Keratinocyte (primary cell): ENCODE data around the gene ZNF333. TPM values are rescaled to one million over a fixed set of nuclear protein-coding genes. Genes with fewer than 3 reads are reported as not detected.
"Not testable (repeated sequence)": the region's sequence is repeated elsewhere in the genome, so short reads cannot be mapped to it uniquely, and the experiment has no call there.

Experiments
- DNase-seq: peaks from one replicate; pipeline ENCODE4 v3.0.0-alpha.2; 2011; ENCODE audit warnings: low read depth, missing footprints, low spot score
- FAIRE-seq: peaks from 2 replicates; lab custom pipeline; 2011; peaks lifted over from hg19 to GRCh38; lab: Jason Lieb, UNC
- H2AFZ ChIP-seq: 2 replicates; pipeline ENCODE4 v1.6.0; 2012; ENCODE audit warnings: low read length, control low read depth, inconsistent platforms; ENCODE audit not compliant: control insufficient read depth
- H3K27ac ChIP-seq: 2 replicates; pipeline ENCODE4 v1.5.1; 2011; ENCODE audit warnings: low read length; ENCODE audit not compliant: control insufficient read depth, insufficient read depth
- H3K27me3 ChIP-seq: 3 replicates; pipeline ENCODE4 v1.6.0; 2011; ENCODE audit warnings: low read length; ENCODE audit not compliant: control insufficient read depth, insufficient read depth; ENCODE audit errors: extremely low read depth
- H3K36me3 ChIP-seq, 2 experiments: 2 replicates in 1 of 2; 3 replicates in 1 of 2; pipeline ENCODE4 v1.5.1; 2011; ENCODE audit warnings: low read length in 2 of 2, mild to moderate bottlenecking in 1 of 2; ENCODE audit not compliant: control insufficient read depth in 2 of 2, insufficient read depth in 2 of 2; ENCODE audit errors: extremely low read depth in 1 of 2
- H3K4me1 ChIP-seq: 3 replicates; pipeline ENCODE4 v1.5.1; 2011; ENCODE audit warnings: low read length; ENCODE audit not compliant: control insufficient read depth, insufficient read depth; ENCODE audit errors: extremely low read depth
- H3K4me2 ChIP-seq: 3 replicates; pipeline ENCODE4 v1.6.0; 2011; ENCODE audit warnings: low read depth, low read length; ENCODE audit not compliant: control insufficient read depth, insufficient read depth; ENCODE audit errors: extremely low read depth
- H3K4me3 ChIP-seq, 3 experiments: fragments of 200-600 bp in 1 of 3; sonication (generic) in 1 of 3; 2 replicates in 2 of 3; 3 replicates in 1 of 3; pipeline ENCODE4 v1.5.1; 2011 to 2016; ENCODE audit warnings: low read length in 3 of 3, mild to moderate bottlenecking in 3 of 3, control low read depth in 2 of 3, inconsistent platforms in 1 of 3, low read depth in 1 of 3, mixed read lengths in 1 of 3, mixed run types in 1 of 3, moderate library complexity in 1 of 3; ENCODE audit not compliant: control insufficient read depth in 2 of 3, insufficient read depth in 2 of 3; ENCODE audit errors: extremely low read depth in 1 of 3
- H3K79me2 ChIP-seq: 2 replicates; pipeline ENCODE4 v1.6.0; 2012; ENCODE audit warnings: low read length; ENCODE audit not compliant: control insufficient read depth, insufficient read depth
- H3K9ac ChIP-seq: 3 replicates; pipeline ENCODE4 v1.6.0; 2011; ENCODE audit warnings: low read length; ENCODE audit not compliant: control insufficient read depth, insufficient read depth; ENCODE audit errors: extremely low read depth
- H3K9me1 ChIP-seq: 3 replicates; pipeline ENCODE4 v1.6.0; 2011; ENCODE audit warnings: low read length; ENCODE audit not compliant: control insufficient read depth, insufficient read depth; ENCODE audit errors: extremely low read depth
- H3K9me3 ChIP-seq: 2 replicates; pipeline ENCODE4 v1.5.1; 2012; ENCODE audit warnings: low read depth, low read length; ENCODE audit not compliant: control insufficient read depth
- H4K20me1 ChIP-seq: 3 replicates; pipeline ENCODE4 v1.6.0; 2011; ENCODE audit warnings: low read length; ENCODE audit not compliant: control insufficient read depth, insufficient read depth; ENCODE audit errors: extremely low read depth
- EZH2 ChIP-seq: IDR thresholded peaks from one replicate; pipeline ENCODE4 v1.6.1; 2012; ENCODE audit warnings: inconsistent platforms, mild to moderate bottlenecking, low read length, moderate library complexity
- dilution Hi-C: fragments of 300-500 bp; cut with MboI; formaldehyde crosslinking; loops from one replicate; pipeline ENCODE4 v1.7.0; 2020; ENCODE audit warnings: low sequenced_read_pairs; ENCODE audit not compliant: extremely low pct_ligation_motif_present
- polyA plus RNA-seq, 5 experiments: library from polyadenylated mRNA; depleted of rRNA in 3 of 5; stranded (reverse) in 3 of 5; stranded (forward) in 1 of 5; unstranded in 1 of 5; fragments of >200 nt; gene quantifications; 1 replicate in 1 of 5; 2 replicates in 3 of 5; 3 replicates in 1 of 5; pipeline versions ENCODE4 v1.2.1 to v1.2.3, GENCODE V29; 2011 to 2012; ENCODE audit warnings: missing spikeins in 2 of 5, low read depth in 1 of 5, low replicate concordance in 1 of 5
- TF ChIP-seq, protein P1 (sequence below), 3 experiments: IDR thresholded peaks in 1 of 3; conservative IDR thresholded peaks in 1 of 3; optimal IDR thresholded peaks in 1 of 3; 2 replicates in 2 of 3; 3 replicates in 1 of 3; pipeline versions ENCODE3 to v1.5.1; 2011; ENCODE audit warnings: low read length in 3 of 3, mild to moderate bottlenecking in 3 of 3, moderate library complexity in 2 of 3, control low read depth in 1 of 3, inconsistent platforms in 1 of 3; ENCODE audit not compliant: insufficient read depth in 2 of 3; ENCODE audit errors: extremely low read depth in 1 of 3

ZNF333 gene
- polyA plus RNA-seq, 1 donor (not counting 4 experiments of a cell fraction or from before 2014, with no cell fraction given): 3.6 TPM

DNA sequence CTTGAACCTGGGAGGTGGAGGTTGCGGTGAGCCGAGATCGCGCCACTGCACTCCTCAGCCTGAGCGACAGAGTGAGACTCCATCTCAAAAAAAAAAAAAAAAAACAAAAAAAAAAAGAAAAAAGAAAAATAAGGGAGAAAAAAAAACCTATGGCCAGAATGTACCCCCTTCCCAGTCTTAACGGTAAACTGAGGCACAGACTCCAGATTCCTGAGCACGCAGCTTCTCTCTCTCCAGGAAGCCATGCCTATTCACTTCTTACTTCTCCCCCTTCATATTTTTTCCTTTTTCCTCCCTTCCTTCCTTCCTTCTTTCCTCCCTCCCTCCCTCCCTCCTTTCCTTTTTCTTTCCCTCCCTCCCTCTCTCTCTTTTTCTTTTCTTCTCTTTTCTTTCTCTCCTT is 83.1 kb downstream of the ZNF333 start:
- Histone ChIP-seq H3K9me1 (no peaks in the 10 kb centered on the region), H3K36me3 (peaks cover 0 to 27% of the 10 kb centered on the region in 2 experiments), H2AFZ (no peak overlapping the region), H3K9me3 (no peaks in the 10 kb centered on the region), H3K27ac (no peak overlapping the region), H3K4me1 (peaks cover 5% of the 10 kb centered on the region), H3K4me2 (no peak overlapping the region), H3K79me2 (no peaks in the 10 kb centered on the region), H3K4me3 (no peak overlapping the region), H4K20me1 (no peaks in the 10 kb centered on the region), H3K27me3 (no peaks in the 10 kb centered on the region), H3K9ac (no peak overlapping the region)
- dilution Hi-C loops: no loop called here
- FAIRE-seq: no peak
- TF ChIP-seq, protein P1, sequence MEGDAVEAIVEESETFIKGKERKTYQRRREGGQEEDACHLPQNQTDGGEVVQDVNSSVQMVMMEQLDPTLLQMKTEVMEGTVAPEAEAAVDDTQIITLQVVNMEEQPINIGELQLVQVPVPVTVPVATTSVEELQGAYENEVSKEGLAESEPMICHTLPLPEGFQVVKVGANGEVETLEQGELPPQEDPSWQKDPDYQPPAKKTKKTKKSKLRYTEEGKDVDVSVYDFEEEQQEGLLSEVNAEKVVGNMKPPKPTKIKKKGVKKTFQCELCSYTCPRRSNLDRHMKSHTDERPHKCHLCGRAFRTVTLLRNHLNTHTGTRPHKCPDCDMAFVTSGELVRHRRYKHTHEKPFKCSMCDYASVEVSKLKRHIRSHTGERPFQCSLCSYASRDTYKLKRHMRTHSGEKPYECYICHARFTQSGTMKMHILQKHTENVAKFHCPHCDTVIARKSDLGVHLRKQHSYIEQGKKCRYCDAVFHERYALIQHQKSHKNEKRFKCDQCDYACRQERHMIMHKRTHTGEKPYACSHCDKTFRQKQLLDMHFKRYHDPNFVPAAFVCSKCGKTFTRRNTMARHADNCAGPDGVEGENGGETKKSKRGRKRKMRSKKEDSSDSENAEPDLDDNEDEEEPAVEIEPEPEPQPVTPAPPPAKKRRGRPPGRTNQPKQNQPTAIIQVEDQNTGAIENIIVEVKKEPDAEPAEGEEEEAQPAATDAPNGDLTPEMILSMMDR (optimal IDR thresholded peaks at IDR 0.05 in 1 of 3, IDR thresholded peaks at IDR 0.05 in 1 of 3, conservative IDR thresholded peaks at IDR 0.05 in 1 of 3; ENCODE audit: extremely low read depth in 1 of 3, insufficient read depth in 2 of 3, low read length in 3 of 3): no peak
- no peak for TF ChIP-seq EZH2
- DNase-seq: no peak

GRCh38 chr19:14773722-14774121 is 83.9 kb downstream of the ZNF333 start:
- H3K9me3 ChIP-seq, H3K27me3 ChIP-seq, H3K27ac ChIP-seq, H3K9ac ChIP-seq, H3K4me2 ChIP-seq, H3K79me2 ChIP-seq, H2AFZ ChIP-seq, H3K9me1 ChIP-seq, H3K4me1 ChIP-seq, H3K4me3 ChIP-seq, dilution Hi-C loops, H4K20me1 ChIP-seq, FAIRE-seq, DNase-seq: not testable (repeated sequence)
- peaks cover 0 to 22% of the 10 kb centered on the region in 2 experiments for H3K36me3 ChIP-seq

DNA sequence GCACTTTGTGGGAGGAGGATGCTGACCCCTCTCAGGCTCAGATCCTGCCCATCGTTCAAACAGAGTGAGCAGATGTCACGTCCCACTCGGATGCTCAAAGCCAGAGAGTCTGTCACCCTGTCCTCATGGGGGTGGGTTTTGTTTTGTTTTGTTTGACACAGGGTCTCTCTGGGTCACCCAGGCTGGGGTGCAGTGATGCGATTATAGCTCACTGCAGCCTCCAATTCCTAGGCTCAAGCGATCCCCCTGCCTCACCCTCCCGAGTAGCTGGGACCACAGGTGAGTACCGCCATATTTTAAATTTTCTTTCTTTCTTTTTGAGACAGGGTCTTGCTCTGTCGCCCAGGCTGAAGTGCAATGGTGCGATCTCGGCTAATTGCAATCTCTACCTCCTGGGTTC is 84.5 kb downstream of the ZNF333 start:
- TF ChIP-seq EZH2: no peak
- TF ChIP-seq, protein P1 (optimal IDR thresholded peaks at IDR 0.05 in 1 of 3, IDR thresholded peaks at IDR 0.05 in 1 of 3, conservative IDR thresholded peaks at IDR 0.05 in 1 of 3; ENCODE audit: extremely low read depth in 1 of 3, insufficient read depth in 2 of 3, low read length in 3 of 3): no peak
- H2AFZ ChIP-seq: no peak overlapping the region
- H3K9me1 ChIP-seq: no peaks in the 10 kb centered on the region
- DNase-seq (no peak), FAIRE-seq (no peak)
- no peaks in the 10 kb centered on the region for H4K20me1 ChIP-seq
- no peaks in the 10 kb centered on the region for H3K9me3 ChIP-seq
- H3K36me3 ChIP-seq: peaks cover 0 to 17% of the 10 kb centered on the region in 2 experiments
- no peaks in the 10 kb centered on the region for H3K27me3 ChIP-seq
- no peak overlapping the region for H3K9ac ChIP-seq
- peaks cover 5% of the 10 kb centered on the region for H3K4me1 ChIP-seq
- no peak overlapping the region for H3K4me3 ChIP-seq
- H3K4me2 ChIP-seq: no peak overlapping the region
- dilution Hi-C loops: no loop called here
- no peaks in the 10 kb centered on the region for H3K79me2 ChIP-seq
- no peak overlapping the region for H3K27ac ChIP-seq

DNA sequence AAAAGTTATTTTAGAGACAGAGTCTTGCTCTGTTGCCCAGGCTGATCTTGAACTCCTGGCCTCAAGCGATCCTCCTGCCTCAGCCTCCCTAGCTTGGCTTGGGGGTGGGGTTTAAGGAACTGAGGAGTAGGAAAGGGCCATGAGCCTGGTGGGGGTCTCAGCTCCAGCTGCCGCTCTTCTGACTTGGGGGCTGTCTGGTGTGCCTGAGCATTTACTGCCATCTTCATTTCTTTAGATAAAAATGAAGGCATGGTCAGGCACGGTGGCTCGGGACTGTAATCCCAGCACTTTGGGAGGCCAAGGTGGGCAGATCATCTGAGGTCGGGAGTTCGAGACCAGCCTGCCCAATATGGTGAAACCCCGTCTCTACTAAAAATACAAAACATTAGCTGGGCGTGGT is 85.5 kb downstream of the ZNF333 start:
- H4K20me1 ChIP-seq, H3K9me3 ChIP-seq, dilution Hi-C loops, H2AFZ ChIP-seq, H3K9me1 ChIP-seq, H3K27me3 ChIP-seq, FAIRE-seq, H3K79me2 ChIP-seq, DNase-seq, H3K9ac ChIP-seq, H3K4me2 ChIP-seq, H3K27ac ChIP-seq, H3K4me1 ChIP-seq: not testable (repeated sequence)
- Histone ChIP-seq H3K4me3 (peak overlapping the region in 1 of 3 experiments; percentile 58), H3K36me3 (peaks cover 0 to 13% of the 10 kb centered on the region in 2 experiments)
